GM18511 (cell line): ENCODE measurements around the gene JAKMIP3.
A peak's percentile ranks its signal among the peaks of the same experiment; 100 is the strongest.

ENCODE experiments used
- ATAC-seq: cut with Tn5 transposase; IDR thresholded peaks from one replicate; pipeline ENCODE4 v1.9.1; 2021; ENCODE audit warnings: mild to moderate bottlenecking, moderate library complexity; ENCODE audit not compliant: unreplicated experiment

JAKMIP3 gene

GRCh38 chr10:132065491-132066105, at the start of gene JAKMIP3:
TSS of gene JAKMIP3 (plus strand) at chr10:132065946. CDS start at chr10:132104809, 38,863 bp downstream.
- ATAC-seq, result no peak

GRCh38 chr10:132016514-132016913, 49.2 kb upstream of the JAKMIP3 start:
- no peak for ATAC-seq

GRCh38 chr10:132018446-132018845, 47.3 kb upstream of the JAKMIP3 start:
- ATAC-seq, result no peak

GRCh38 chr10:132019366-132019765, 46.4 kb upstream of the JAKMIP3 start:
- ATAC-seq, result no peak

GRCh38 chr10:132020456-132020855, 45.3 kb upstream of the JAKMIP3 start:
- no peak for ATAC-seq

DNA sequence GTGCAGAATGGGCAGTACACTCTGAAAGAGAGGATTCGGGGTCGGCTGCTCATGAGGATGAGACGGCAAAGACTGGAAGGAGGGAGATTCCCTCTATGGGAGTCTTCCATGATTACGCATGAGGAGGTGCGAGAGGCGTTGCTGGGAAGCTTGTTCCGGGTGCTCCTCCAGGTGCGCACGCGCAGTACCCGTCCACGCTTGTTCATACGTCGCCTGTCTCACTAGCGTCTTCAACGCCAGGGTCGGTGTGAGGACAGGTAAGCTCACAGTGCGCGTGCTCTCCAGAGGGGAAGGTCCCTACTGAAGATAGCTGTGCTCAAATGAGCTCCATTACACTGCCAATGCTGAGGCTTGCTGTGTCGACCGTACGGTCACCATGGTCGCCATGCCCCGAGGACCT, 44.7 kb upstream of the JAKMIP3 start:
- no peak for ATAC-seq

DNA sequence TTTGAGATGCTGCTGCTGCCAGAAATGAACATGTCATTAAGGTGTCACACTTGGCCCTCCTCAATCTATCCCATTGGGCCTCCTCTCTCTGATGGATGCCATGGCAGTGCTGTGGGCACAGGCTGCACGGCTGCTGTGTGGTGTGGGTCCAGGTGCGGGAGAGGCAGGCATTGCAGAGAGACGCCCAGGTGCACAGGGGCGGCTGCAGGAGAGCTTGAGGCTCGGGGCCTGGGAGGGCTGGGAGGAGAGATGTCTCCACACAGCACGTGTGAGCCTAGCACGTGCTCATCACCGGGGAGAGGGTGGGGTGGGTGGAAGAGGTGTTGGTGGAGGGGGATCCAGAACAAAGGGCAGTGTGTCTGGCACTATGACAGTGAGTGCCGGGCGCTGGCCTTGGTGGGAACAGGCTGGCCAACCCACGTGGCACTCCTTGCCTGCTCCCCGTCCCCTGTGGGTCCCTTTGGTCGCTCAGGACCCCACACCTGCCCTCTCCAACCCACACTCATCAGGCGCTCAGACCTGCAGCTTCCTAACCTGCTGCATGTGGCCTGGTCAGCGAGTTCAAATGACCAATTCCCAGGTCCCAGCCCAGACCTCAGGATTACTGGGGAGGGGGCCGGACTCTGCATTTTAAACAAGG, 44.1 kb upstream of the JAKMIP3 start:
- no peak for ATAC-seq

GRCh38 chr10:132022241-132022640, 43.5 kb upstream of the JAKMIP3 start:
- no peak for ATAC-seq

DNA sequence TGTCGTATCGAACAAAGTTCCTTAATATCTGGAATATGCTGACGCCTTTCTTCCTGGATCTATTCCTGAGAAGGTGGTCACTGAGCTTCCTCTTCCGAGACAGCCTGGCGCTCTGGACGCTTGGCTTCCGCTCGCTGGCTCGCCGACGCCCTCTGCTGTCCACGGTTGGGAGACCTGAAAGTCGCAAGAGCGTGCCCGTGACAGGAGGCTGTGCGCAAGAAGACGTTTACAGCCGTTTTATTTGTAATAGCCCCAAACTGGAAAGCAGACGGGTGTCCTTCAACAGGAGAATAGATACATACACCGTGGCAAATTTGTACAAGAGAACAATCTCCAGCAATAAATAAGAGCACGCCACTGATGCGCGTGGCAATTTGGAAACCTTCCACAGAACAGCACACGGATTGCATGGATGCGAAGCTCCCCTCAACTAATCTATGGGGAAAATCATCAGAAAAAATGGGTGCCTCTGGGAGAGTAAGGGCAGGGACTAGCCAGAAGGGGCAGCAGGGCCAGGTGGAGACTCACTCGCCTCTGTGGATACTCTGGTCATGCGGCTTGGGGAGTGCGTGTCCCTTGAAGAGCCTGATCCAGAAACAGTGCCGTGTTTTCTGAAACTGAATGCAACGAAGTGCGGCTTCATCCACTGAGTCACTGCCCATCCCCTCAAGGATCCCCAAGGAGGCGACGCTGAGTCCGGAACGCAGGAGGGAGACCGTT, 42.5 kb upstream of the JAKMIP3 start:
- ATAC-seq, result peak; percentile 95

DNA sequence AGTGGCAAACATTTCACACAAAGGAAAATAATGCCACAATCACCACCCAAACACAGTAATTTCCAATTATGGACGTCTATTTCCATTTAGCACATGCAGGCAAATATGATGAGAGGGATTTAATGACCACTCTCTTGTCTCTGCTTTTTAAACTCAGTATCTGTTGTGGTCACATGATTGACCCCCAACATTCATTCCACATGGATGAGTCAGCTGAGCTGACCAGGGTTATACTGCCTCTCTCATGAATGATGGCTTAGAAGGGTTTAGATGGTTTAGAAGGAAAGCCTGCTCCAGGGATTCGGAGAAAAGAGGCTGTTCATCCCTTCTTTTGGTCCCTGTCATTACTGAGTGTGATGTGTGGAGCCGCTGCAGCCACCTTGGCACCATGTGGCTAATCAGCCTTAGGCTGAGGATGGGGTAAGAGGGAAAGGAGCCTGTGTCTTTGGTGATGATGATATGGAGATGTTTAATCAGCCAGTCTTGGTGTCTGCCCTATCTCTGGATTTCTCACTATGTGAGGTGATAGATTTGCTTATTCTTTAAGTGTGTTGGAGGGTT, 38.2 kb upstream of the JAKMIP3 start:
- ATAC-seq, result no peak

DNA sequence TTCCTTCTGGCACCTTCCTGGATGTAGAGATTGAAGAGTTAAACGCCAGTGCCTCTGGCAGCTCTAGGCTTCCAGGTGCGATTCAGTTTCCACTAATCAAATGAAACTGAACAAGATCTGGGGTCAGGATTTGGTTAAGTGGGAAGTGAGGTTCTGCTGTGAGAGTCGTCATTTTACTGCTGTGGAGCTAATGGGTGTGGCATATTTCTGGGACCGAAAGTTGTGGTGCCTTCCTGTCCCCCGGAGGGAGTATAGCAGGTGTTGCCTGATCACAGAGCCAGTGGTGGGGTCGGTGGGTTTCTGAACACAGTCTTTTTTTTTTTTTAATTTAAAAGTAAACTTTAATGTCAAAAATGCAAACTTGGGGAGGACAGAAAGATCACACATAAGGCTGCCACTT, 37.0 kb upstream of the JAKMIP3 start:
- ATAC-seq, result no peak

GRCh38 chr10:132030898-132031463, 34.8 kb upstream of the JAKMIP3 start:
- no peak for ATAC-seq

- ATAC-seq, result no peak
Observed at GRCh38 chr10:132033632-132034031, 32.1 kb upstream of the JAKMIP3 start.

GRCh38 chr10:132035476-132035875, 30.3 kb upstream of the JAKMIP3 start:
- no peak for ATAC-seq

DNA sequence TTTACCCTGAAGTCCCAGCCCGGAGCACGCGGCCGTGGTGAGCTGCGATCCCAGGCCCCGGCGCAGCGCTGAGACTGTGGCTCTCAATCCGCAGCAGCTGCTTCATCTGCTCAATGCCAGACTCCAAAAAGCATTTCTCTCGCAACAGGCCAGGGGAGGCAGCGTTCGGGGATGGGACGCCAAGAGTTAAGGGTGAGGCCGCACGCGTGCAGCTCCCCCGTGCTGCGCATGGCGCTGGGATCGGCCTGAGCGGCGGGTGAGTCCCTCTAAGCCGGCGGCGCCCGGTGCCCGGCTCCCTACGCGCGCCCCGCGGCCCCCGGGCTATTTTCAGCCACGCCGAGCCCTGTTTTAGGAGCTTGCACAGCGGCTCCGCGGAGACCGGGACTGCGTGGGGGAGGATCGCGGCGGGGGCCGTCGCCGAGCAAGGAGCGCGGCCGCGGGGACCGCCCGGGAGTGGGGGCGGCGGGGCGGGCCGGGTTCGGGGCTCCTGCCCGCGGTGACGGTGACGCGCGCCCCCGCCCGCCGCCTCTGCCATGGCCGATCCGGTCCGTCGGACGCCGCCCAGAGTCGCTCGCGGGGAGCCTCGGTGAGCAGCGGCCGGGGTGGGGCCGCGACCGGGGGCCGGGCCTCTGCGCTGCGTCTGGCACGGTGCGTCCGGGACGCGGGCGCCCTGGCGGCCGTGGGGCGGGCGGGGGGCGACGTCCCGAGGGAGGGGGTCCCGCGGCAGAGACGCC, 29.4 kb upstream of the JAKMIP3 start:
- no peak for ATAC-seq

DNA sequence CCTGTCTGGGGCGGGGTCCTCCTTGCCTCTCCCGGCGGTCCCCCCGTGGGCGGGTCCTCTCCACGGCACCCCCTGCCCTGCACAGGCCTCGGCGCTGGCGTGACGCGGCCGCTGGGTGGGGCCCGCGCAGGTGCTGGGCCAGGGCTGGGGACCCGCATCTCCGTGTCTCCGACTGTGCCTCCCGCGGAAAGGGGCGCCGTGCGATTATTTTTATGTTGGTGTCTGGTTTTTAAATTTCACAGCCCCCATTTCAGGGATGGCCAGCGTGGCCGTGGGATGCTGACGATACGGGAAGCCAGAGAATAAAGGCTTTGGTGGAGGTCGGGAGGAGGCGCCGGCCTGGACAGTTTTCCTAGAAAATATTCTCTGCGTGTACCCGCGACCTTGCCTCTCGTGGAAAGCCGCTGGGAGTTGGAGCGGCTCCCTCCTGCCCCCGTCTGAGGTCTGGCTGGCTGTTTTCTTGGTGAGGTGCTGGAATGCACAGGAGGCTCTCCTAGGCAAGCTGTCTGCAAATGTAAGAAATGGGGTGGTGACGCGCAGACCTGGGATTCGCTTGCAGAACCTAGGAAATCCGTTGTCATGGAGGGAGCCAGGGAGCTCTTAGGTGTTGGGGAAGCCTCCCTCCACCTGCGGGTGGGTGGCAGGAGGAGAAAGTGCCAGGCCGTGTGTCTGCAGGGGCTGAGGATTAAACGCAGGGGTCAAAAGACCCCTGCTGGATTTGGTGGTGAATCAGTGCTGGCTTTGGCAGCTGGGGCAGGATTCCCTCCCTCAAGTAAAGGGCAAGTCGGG, 28.7 kb upstream of the JAKMIP3 start:
- no peak for ATAC-seq

DNA sequence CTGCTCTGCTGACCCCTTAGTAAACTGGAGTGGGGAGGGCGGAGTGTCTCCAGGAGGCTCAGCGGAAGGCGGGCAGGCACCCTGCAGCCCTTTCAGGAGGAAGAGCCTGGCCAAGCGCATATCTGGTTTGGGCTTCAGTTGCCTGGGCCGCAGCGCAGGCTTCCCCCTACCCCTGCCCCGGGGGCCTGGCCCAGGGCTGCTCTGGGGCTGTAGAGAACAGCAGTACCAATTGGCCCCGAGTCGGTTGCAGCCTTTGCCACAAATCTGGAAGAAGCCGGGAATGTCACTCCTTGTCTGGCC, 28.1 kb upstream of the JAKMIP3 start:
- ATAC-seq, result no peak

DNA sequence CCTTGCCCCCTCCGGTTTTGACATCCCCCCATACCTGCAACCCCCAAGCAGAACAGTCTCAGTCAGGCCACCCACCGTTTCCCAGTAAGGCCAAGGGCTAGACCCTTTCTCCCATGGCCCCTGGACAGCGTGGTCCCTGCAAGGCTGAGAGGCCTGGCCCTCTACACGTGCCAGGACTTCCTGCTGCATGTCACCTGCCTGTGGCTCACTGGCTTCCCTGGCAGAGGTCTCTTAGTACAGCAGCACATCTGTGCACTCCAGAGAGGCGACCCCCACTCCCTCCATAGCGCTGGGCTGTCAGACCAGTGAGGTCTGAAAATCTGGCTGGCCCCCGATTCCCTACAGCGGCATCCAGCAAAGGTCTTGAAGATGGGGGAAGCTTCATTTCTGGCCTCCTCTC, 26.4 kb upstream of the JAKMIP3 start:
- ATAC-seq, result no peak

GRCh38 chr10:132040046-132040445, 25.7 kb upstream of the JAKMIP3 start:
- ATAC-seq, result no peak

DNA sequence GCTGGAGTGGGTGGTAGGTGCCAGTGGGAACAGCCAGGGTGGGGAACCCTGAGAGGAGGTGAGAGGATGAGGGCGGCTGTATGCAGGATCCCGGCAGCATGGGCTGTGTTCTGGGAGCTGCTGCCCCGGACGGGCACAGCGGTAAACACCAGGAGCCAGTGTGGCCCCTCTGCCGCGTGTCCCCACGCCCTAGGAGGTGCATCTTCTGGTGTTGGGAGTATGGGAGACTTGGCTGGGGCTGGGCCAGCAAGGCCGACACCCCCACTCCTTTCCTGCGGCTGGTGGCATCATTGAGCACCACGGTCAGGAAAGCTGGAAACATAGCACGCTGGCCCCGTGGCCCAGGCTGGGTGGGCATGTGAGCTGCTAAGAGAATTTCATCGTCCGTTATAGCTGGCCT, 24.4 kb upstream of the JAKMIP3 start:
- ATAC-seq, result no peak
